Kidney epithelial cell (primary cell): ENCODE measurements around the gene STXBP6. TPM values are rescaled to one million over a fixed set of nuclear protein-coding genes. Genes with fewer than 3 reads are reported as not detected.

Source experiments
- DNase-seq: peaks from one replicate; pipeline ENCODE4 v3.0.0-alpha.2; 2010; ENCODE audit warnings: low read depth
- H3K27me3 ChIP-seq: 2 replicates; pipeline ENCODE4 v1.6.0; 2011; ENCODE audit warnings: low read length; ENCODE audit not compliant: control insufficient read depth, insufficient read depth
- H3K36me3 ChIP-seq: 2 replicates; pipeline ENCODE4 v1.5.1; 2011; ENCODE audit warnings: low read length; ENCODE audit not compliant: control insufficient read depth, insufficient read depth
- H3K4me3 ChIP-seq: 2 replicates; pipeline ENCODE4 v1.5.1; 2011; ENCODE audit warnings: low read depth, mild to moderate bottlenecking, control low read depth, low read length
- total RNA-seq: library from RNA; depleted of rRNA; stranded (reverse); fragments of >200 nt; gene quantifications from 2 replicates; pipeline ENCODE4 v1.2.3, GENCODE V29; 2015
- TF ChIP-seq, protein P1 (sequence below): IDR thresholded peaks from 2 replicates; pipeline ENCODE4 v1.5.1; 2011; ENCODE audit warnings: mild to moderate bottlenecking, moderate library complexity, low read length, control low read depth, inconsistent platforms; ENCODE audit not compliant: insufficient read depth, poor library complexity, severe bottlenecking

Gene STXBP6
- total RNA-seq, 1 donor from 2014 or later, result 0.38 TPM

DNA sequence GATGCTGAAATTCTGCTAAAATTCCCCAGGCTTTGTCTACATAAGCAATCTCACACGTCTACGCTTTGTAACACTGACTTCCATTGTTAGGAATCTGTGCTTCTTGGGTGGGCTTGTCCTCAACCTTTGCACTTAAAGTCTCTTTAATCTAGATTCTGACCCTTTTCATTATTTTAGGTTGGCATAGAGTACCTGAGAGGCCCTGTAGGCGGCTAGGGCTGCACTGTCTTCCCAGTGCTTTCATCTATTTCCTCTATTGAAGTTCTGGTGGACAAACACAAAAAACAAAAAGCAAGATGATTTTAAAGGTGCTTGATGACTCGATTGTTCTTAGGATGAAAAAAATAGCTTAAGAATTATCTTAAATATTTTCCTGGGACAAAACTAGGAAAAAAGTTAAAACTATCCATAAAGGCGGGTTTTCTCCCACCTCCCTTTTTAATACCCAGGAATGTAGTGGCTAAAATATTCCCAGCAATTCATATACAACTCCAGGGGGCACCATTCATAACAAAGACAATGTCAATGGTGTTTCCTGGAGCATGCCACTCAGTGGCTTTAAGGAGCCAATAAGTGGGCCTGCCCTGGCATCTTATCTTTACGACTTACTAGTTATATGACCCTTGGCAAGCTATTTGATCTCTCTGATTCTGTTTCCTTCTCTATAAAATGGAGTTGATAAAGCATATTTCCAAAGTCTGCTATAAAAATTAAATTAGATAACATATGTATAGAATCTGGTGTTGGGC lies 197.5 kb downstream of the STXBP6 start:
- H3K4me3 ChIP-seq, result no peak overlapping the region
- H3K36me3 ChIP-seq, result no peaks in the 10 kb centered on the region
- TF ChIP-seq, protein P1, sequence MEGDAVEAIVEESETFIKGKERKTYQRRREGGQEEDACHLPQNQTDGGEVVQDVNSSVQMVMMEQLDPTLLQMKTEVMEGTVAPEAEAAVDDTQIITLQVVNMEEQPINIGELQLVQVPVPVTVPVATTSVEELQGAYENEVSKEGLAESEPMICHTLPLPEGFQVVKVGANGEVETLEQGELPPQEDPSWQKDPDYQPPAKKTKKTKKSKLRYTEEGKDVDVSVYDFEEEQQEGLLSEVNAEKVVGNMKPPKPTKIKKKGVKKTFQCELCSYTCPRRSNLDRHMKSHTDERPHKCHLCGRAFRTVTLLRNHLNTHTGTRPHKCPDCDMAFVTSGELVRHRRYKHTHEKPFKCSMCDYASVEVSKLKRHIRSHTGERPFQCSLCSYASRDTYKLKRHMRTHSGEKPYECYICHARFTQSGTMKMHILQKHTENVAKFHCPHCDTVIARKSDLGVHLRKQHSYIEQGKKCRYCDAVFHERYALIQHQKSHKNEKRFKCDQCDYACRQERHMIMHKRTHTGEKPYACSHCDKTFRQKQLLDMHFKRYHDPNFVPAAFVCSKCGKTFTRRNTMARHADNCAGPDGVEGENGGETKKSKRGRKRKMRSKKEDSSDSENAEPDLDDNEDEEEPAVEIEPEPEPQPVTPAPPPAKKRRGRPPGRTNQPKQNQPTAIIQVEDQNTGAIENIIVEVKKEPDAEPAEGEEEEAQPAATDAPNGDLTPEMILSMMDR, result no peak
- H3K27me3 ChIP-seq, result no peaks in the 10 kb centered on the region
- DNase-seq, result no peak

GRCh38 chr14:24851837-24852236 lies 198.1 kb downstream of the STXBP6 start:
- Histone ChIP-seq H3K4me3 (no peak overlapping the region), H3K36me3 (no peaks in the 10 kb centered on the region), H3K27me3 (no peaks in the 10 kb centered on the region)
- TF ChIP-seq, protein P1, result no peak
- DNase-seq, result no peak

- Histone ChIP-seq H3K4me3 (no peak overlapping the region), H3K27me3 (no peaks in the 10 kb centered on the region), H3K36me3 (no peaks in the 10 kb centered on the region)
- no peak for DNase-seq
- TF ChIP-seq, protein P1, result no peak
These were observed 198.5 kb downstream of the STXBP6 start for GRCh38 chr14:24851406-24851805.

DNA sequence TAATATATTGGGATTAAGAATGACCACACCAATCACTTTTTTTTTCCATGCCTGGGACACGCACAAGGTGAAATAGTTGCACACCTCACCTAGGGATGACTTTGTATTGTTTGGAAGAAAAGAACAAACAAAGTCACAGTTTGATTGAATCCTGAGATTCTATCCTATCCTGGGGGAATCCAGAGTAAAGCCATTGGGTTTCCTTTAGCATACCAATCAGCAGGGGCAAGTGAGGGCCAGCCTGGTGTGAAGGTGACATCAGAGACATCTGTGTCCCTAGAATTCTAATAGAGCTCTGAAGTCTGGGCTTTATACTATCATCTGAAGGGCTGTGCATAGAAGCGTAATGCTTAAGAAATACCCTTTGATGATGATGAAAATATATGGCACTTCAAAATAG lies 199.9 kb downstream of the STXBP6 start:
- H3K27me3 ChIP-seq, result no peaks in the 10 kb centered on the region
- H3K36me3 ChIP-seq, result no peaks in the 10 kb centered on the region
- no peak for DNase-seq
- H3K4me3 ChIP-seq, result no peak overlapping the region
- TF ChIP-seq, protein P1, result no peak

DNA sequence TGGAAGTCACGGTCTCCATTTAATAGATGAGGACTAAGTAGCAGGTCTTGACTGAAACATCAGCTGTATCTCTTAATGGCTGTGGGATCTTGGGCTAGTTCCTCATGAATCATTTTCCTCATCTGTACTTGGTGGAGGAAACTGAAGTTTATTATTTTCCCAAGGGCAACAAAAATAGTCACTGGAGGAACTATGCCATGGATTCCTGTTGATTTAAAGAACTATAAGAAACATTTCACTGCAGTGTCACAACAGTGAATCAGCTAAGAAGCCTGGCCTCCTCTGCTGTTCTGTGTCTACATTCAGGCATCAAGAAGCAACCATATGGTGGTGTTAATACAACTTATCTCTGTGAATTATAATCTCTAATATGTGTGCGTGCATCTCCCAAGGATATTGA lies 200.5 kb downstream of the STXBP6 start:
- Histone ChIP-seq H3K4me3 (no peak overlapping the region), H3K36me3 (no peaks in the 10 kb centered on the region), H3K27me3 (no peaks in the 10 kb centered on the region)
- DNase-seq, result no peak
- TF ChIP-seq, protein P1, result no peak
